H9 (cell line): Measurements from ENCODE around the gene TEAD1. TPM values are rescaled to one million over a fixed set of nuclear protein-coding genes. Genes with fewer than 3 reads are reported as not detected.

ENCODE experiments used
- DNase-seq: peaks from one replicate; pipeline ENCODE4 v3.0.0-alpha.2; 2017
- H2AFZ ChIP-seq: one replicate; pipeline ENCODE4 v1.6.1; 2013; ENCODE audit warnings: mild to moderate bottlenecking, low read length, control low read depth, moderate library complexity
- H2AK5ac ChIP-seq: 2 replicates; pipeline ENCODE4 v1.6.1; 2013; ENCODE audit warnings: low read length, control low read depth, mixed read lengths; ENCODE audit not compliant: insufficient read length
- H2BK120ac ChIP-seq: one replicate; pipeline ENCODE4 v1.6.1; 2013; ENCODE audit warnings: low read depth, mild to moderate bottlenecking, low read length, control low read depth, inconsistent platforms; ENCODE audit not compliant: poor library complexity, severe bottlenecking
- H2BK12ac ChIP-seq: 2 replicates; pipeline ENCODE4 v1.6.1; 2013; ENCODE audit warnings: low read length, control low read depth, mixed read lengths, low read depth; ENCODE audit not compliant: insufficient read length
- H2BK15ac ChIP-seq: 2 replicates; pipeline ENCODE4 v1.6.1; 2013; ENCODE audit warnings: low read depth, low read length, control low read depth
- H2BK20ac ChIP-seq: one replicate; pipeline ENCODE4 v1.6.1; 2013; ENCODE audit warnings: low read depth, mild to moderate bottlenecking, low read length, control low read depth, inconsistent platforms; ENCODE audit not compliant: poor library complexity, severe bottlenecking
- H2BK5ac ChIP-seq: 2 replicates; pipeline ENCODE4 v1.6.1; 2013; ENCODE audit warnings: low read length, control low read depth, mixed read lengths; ENCODE audit not compliant: insufficient read length
- H3K14ac ChIP-seq: 2 replicates; pipeline ENCODE4 v1.6.1; 2013; ENCODE audit warnings: low read length, control low read depth; ENCODE audit not compliant: insufficient read depth
- H3K18ac ChIP-seq: 2 replicates; pipeline ENCODE4 v1.6.1; 2013; ENCODE audit warnings: low read depth, mild to moderate bottlenecking, mixed read lengths, low read length, control low read depth; ENCODE audit not compliant: insufficient read length
- H3K23ac ChIP-seq: 2 replicates; pipeline ENCODE4 v1.6.1; 2013; ENCODE audit warnings: low read length, control low read depth, mixed read lengths, low read depth; ENCODE audit not compliant: insufficient read length
- H3K23me2 ChIP-seq: 2 replicates; pipeline ENCODE4 v1.6.1; 2013; ENCODE audit warnings: low read depth, mild to moderate bottlenecking, mixed read lengths, low read length, control low read depth; ENCODE audit not compliant: insufficient read length, poor library complexity, severe bottlenecking
- H3K27ac ChIP-seq: 2 replicates; pipeline ENCODE4 v1.5.1; 2013; ENCODE audit warnings: low read length, control low read depth, mixed read lengths, low read depth; ENCODE audit not compliant: insufficient read length
- H3K27me3 ChIP-seq: 2 replicates; pipeline ENCODE4 v1.6.1; 2013; ENCODE audit warnings: low read length, control low read depth, inconsistent platforms; ENCODE audit not compliant: insufficient read depth
- H3K4ac ChIP-seq: 2 replicates; pipeline ENCODE4 v1.6.1; 2013; ENCODE audit warnings: low read depth, mild to moderate bottlenecking, control low read depth, inconsistent platforms, low read length, moderate library complexity
- H3K4me1 ChIP-seq: 2 replicates; pipeline ENCODE4 v1.6.1; 2013; ENCODE audit warnings: low read length, control low read depth, inconsistent platforms; ENCODE audit not compliant: insufficient read depth
- H3K4me2 ChIP-seq: 2 replicates; pipeline ENCODE4 v1.6.1; 2013; ENCODE audit warnings: low read length, control low read depth, mixed read lengths; ENCODE audit not compliant: insufficient read length, insufficient read depth
- H3K56ac ChIP-seq: 2 replicates; pipeline ENCODE4 v1.6.1; 2013; ENCODE audit warnings: low read depth, mild to moderate bottlenecking, mixed read lengths, low read length, control low read depth; ENCODE audit not compliant: insufficient read length
- H3K79me1 ChIP-seq: 2 replicates; pipeline ENCODE4 v1.6.1; 2013; ENCODE audit warnings: low read depth, mild to moderate bottlenecking, moderate library complexity, low read length, control low read depth, inconsistent platforms; ENCODE audit not compliant: insufficient read depth, poor library complexity, severe bottlenecking
- H3K79me2 ChIP-seq: 2 replicates; pipeline ENCODE4 v1.6.1; 2013; ENCODE audit warnings: low read length, control low read depth, inconsistent platforms; ENCODE audit not compliant: insufficient read depth
- H3K9ac ChIP-seq: 2 replicates; pipeline ENCODE4 v1.6.1; 2013; ENCODE audit warnings: low read length, control low read depth, mixed read lengths; ENCODE audit not compliant: insufficient read length; ENCODE audit errors: extremely low read depth
- H3K9me3 ChIP-seq: one replicate; pipeline ENCODE4 v1.6.1; 2013; ENCODE audit warnings: low read depth, low read length, inconsistent platforms; ENCODE audit not compliant: control insufficient read depth
- H3T11ph ChIP-seq: one replicate; pipeline ENCODE4 v1.6.1; 2013; ENCODE audit warnings: mild to moderate bottlenecking, low read length, control low read depth, inconsistent platforms
- H4K20me1 ChIP-seq: one replicate; pipeline ENCODE4 v1.6.1; 2013; ENCODE audit not compliant: control insufficient read depth, insufficient read length, insufficient read depth
- H4K5ac ChIP-seq: 2 replicates; pipeline ENCODE4 v1.6.1; 2013; ENCODE audit warnings: low read depth, mild to moderate bottlenecking, mixed read lengths, low read length, control low read depth; ENCODE audit not compliant: insufficient read length
- H4K8ac ChIP-seq: replicated peaks from 2 replicates; pipeline ENCODE4 v1.6.1; 2013; ENCODE audit warnings: low read length, control low read depth, mixed read lengths, low read depth; ENCODE audit not compliant: insufficient read length
- H4K91ac ChIP-seq: 2 replicates; pipeline ENCODE4 v1.6.1; 2013; ENCODE audit warnings: low read depth, mild to moderate bottlenecking, moderate library complexity, mixed read lengths, low read length, control low read depth; ENCODE audit not compliant: insufficient read length
- H3K27ac Mint-ChIP-seq, 3 experiments: 2 replicates in 2 of 3; 3 replicates in 1 of 3; pipeline ENCODE4 v1.8.0; 2020 to 2021; ENCODE audit warnings: mixed read lengths in 3 of 3, mild to moderate bottlenecking in 1 of 3, moderate library complexity in 1 of 3
- H3K27me3 Mint-ChIP-seq: 2 replicates; pipeline ENCODE4 v1.8.0; 2021; ENCODE audit warnings: low read depth, mild to moderate bottlenecking, moderate library complexity, mixed read lengths
- H3K36me3 Mint-ChIP-seq, 3 experiments: 2 replicates in 2 of 3; 3 replicates in 1 of 3; pipeline ENCODE4 v1.8.0; 2020 to 2021; ENCODE audit warnings: low read depth in 3 of 3, mixed read lengths in 3 of 3; ENCODE audit not compliant: insufficient read depth in 1 of 3
- H3K4me1 Mint-ChIP-seq, 2 experiments: 2 replicates each; pipeline ENCODE4 v1.8.0; 2020; ENCODE audit warnings: mixed read lengths in 2 of 2
- H3K4me3 Mint-ChIP-seq, 2 experiments: 2 replicates in 1 of 2; 3 replicates in 1 of 2; pipeline ENCODE4 v1.8.0; 2020 to 2021; ENCODE audit warnings: mild to moderate bottlenecking in 2 of 2, mixed read lengths in 2 of 2, moderate library complexity in 1 of 2
- H3K9me3 Mint-ChIP-seq, 2 experiments: 2 replicates in 1 of 2; 3 replicates in 1 of 2; pipeline ENCODE4 v1.8.0; 2020; ENCODE audit warnings: mild to moderate bottlenecking in 2 of 2, mixed read lengths in 2 of 2, moderate library complexity in 1 of 2
- CTCF ChIP-seq: fragments of 200-600 bp; sonication (generic); conservative IDR thresholded peaks from 3 replicates; pipeline ENCODE4 v1.8.0; 2021; ENCODE audit warnings: antibody characterized with exemption, mild to moderate bottlenecking
- WGBS: extraction: QIAGEN DNeasy Blood & Tissue Kit; methylation state at CpG from one replicate; pipeline ENCODE4 v1.1.7; 2013; ENCODE audit warnings: missing lambda C conversion rate, low lambda C conversion rate, mixed read lengths; ENCODE audit not compliant: insufficient read length; ENCODE audit errors: extremely low coverage; 5-methylcytosine and 5-hydroxymethylcytosine counted together
- total RNA-seq: library from RNA; stranded (reverse); gene quantifications from 2 replicates; pipeline ENCODE4 v1.2.1, GENCODE V29; 2021

The TEAD1 gene
- total RNA-seq, 1 experiment from 2014 or later: 75.1 TPM

DNA sequence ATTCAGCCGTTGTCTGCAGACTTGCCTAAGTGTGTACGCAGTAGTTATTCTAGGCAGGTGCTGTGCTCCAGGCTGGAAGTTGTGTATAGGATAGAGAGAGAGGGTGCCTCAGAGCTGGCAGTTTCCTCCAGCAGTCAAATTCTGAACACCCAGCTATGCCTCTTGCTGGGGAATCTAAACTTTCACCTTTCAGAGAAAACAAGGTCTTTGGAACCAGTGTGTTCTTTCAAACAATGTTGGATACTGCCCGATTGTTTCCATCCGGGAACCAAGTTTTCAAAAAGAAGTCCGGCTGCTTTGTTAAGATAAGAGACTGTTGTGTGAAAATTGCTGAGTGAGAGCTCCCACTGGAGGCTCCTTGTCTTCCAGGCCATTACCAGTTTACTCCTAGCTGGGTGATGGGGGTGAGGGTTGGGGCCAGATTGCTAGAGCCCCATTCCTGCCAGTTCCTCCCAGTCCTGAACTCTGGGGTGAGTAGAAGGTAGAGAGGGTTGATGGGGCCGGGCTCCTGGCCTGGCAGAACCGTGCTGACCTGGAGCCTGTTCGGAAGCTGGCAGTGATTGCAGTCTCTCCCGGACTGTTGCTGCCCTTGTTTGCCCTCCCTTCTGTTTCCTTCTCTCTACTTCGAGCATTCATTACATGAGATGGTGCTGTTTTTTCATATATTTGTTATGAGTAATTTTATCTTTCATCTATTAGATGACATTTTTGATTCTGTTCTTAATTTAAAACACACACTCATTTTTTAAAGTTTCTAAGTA is 150.2 kb downstream of the TEAD1 start:
- Histone ChIP-seq H2BK5ac (no peak overlapping the region), H3K9ac (no peak overlapping the region), H4K91ac (no peak overlapping the region), H3K27me3 (no peaks in the 10 kb centered on the region), H3K18ac (no peak overlapping the region), H3K56ac (no peak overlapping the region), H2BK120ac (no peak overlapping the region), H3K79me1 (no peaks in the 10 kb centered on the region), H4K8ac (no peak overlapping the region), H3K4ac (no peak overlapping the region), H3K14ac (no peak overlapping the region), H3K4me2 (no peak overlapping the region), H3T11ph (no peak overlapping the region), H2BK15ac (no peak overlapping the region), H3K9me3 (no peaks in the 10 kb centered on the region), H2AK5ac (no peak overlapping the region), H3K79me2 (peaks cover 3% of the 10 kb centered on the region; the same call in 1 of the 2 replicates), H3K23me2 (peaks cover 7% of the 10 kb centered on the region), H3K23ac (no peak overlapping the region), H3K4me1 (peaks cover 16% of the 10 kb centered on the region), H4K20me1 (no peaks in the 10 kb centered on the region), H3K27ac (no peak overlapping the region), H2BK12ac (no peak overlapping the region), H2AFZ (no peak overlapping the region), H2BK20ac (no peak overlapping the region), H4K5ac (no peak overlapping the region)
- Mint-ChIP-seq H3K4me3 (no peak overlapping the region), H3K27ac (peak overlapping the region; percentile 73 to 91 (median 82); a peak in 5 of 7 replicates), H3K4me1 (peaks cover 74 to 78% of the 10 kb centered on the region in 2 experiments), H3K9me3 (no peaks in the 10 kb centered on the region; a peak in 1 of 5 replicates), H3K27me3 (no peaks in the 10 kb centered on the region), H3K36me3 (peaks cover 0 to 9% (median 3%) of the 10 kb centered on the region in 3 experiments; a peak in 4 of 7 replicates)
- WGBS: no CpG with 5 or more reads among the region's 10 CpGs
- TF ChIP-seq CTCF: no peak
- DNase-seq: no peak
